Effector memory CD8-positive, alpha-beta T cell (primary cell): Measurements from ENCODE around the gene PHACTR3.

Source experiments
- ATAC-seq: fragments of 150-1000 bp; cut with Tn5 transposase; replicated peaks from 2 replicates; pipeline ENCODE4 v1.10.0; 2021; ENCODE audit warnings: mild to moderate bottlenecking, moderate library complexity
- DNase-seq, 3 experiments: peaks; one replicate each; pipeline ENCODE4 v3.0.0; 2021
- H3K27ac Mint-ChIP-seq, 2 donors: one replicate each; pipeline ENCODE4 v1.8.0; 2022; ENCODE audit warnings: mild to moderate bottlenecking in 2 of 2, mixed read lengths in 2 of 2, moderate library complexity in 2 of 2
- H3K27me3 Mint-ChIP-seq, 2 donors: one replicate each; pipeline ENCODE4 v1.8.0; 2022; ENCODE audit warnings: mixed read lengths in 2 of 2
- H3K36me3 Mint-ChIP-seq: one replicate; pipeline ENCODE4 v1.8.0; 2022; ENCODE audit warnings: mild to moderate bottlenecking, moderate library complexity, mixed read lengths; ENCODE audit not compliant: insufficient read depth
- H3K4me1 Mint-ChIP-seq, 2 donors: one replicate each; pipeline ENCODE4 v1.8.0; 2022; ENCODE audit warnings: low read depth in 2 of 2, mixed read lengths in 2 of 2
- H3K4me3 Mint-ChIP-seq, 2 donors: one replicate each; pipeline ENCODE4 v1.8.0; 2022; ENCODE audit warnings: mild to moderate bottlenecking in 2 of 2, mixed read lengths in 2 of 2, moderate library complexity in 2 of 2
- H3K9me3 Mint-ChIP-seq, 2 donors: one replicate each; pipeline ENCODE4 v1.8.0; 2022; ENCODE audit warnings: mixed read lengths in 2 of 2

The PHACTR3 gene

DNA sequence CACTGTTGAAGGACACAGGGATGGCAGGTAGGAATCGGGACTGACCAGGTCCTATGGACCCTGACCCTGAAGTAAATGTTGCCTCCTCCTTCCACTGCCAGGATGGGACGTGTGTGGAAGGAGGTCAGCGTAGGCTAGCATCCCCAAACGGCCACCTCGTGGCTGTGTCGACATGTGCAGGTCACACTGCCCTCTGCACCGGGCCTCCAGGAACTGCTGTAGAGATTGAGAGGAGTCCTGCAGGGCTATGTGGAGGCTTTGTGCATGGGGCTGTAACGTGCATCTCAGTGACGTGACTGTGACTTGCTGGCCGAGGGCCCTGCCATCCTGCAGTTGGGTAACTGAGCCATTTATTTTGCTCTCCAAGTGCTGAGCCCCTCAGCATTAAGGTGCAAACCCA, 149.5 kb downstream of the PHACTR3 start:
- Mint-ChIP-seq H3K4me1 (peaks cover 0 to 4% of the 10 kb centered on the region in 2 donors), H3K27me3 (peaks cover 23 to 74% of the 10 kb centered on the region in 2 donors), H3K9me3 (no peaks in the 10 kb centered on the region), H3K4me3 (no peak overlapping the region), H3K27ac (no peak overlapping the region), H3K36me3 (no peaks in the 10 kb centered on the region)
- no peak for ATAC-seq
- DNase-seq: no peak

GRCh38 chr20:59754551-59754950, 150.2 kb downstream of the PHACTR3 start:
- peaks cover 0 to 4% of the 10 kb centered on the region in 2 donors for H3K4me1 Mint-ChIP-seq
- no peaks in the 10 kb centered on the region for H3K36me3 Mint-ChIP-seq
- peaks cover 25 to 76% of the 10 kb centered on the region in 2 donors for H3K27me3 Mint-ChIP-seq
- H3K9me3 Mint-ChIP-seq: no peaks in the 10 kb centered on the region
- H3K27ac Mint-ChIP-seq: no peak overlapping the region
- DNase-seq: no peak
- ATAC-seq: no peak
- no peak overlapping the region for H3K4me3 Mint-ChIP-seq

- no peak overlapping the region for H3K4me3 Mint-ChIP-seq
- H3K4me1 Mint-ChIP-seq: peaks cover 0 to 4% of the 10 kb centered on the region in 2 donors
- H3K36me3 Mint-ChIP-seq: peaks cover 3% of the 10 kb centered on the region
- no peaks in the 10 kb centered on the region for H3K9me3 Mint-ChIP-seq
- peaks cover 36 to 76% of the 10 kb centered on the region in 2 donors for H3K27me3 Mint-ChIP-seq
- DNase-seq (no peak), ATAC-seq (no peak)
- H3K27ac Mint-ChIP-seq: no peak overlapping the region
Observed at GRCh38 chr20:59756241-59756640, 151.9 kb downstream of the PHACTR3 start.

GRCh38 chr20:59764037-59764436, 159.7 kb downstream of the PHACTR3 start:
- peaks cover 13 to 29% of the 10 kb centered on the region in 2 donors for H3K27me3 Mint-ChIP-seq
- H3K36me3 Mint-ChIP-seq: peaks cover 3% of the 10 kb centered on the region
- H3K4me1 Mint-ChIP-seq: no peaks in the 10 kb centered on the region
- no peak overlapping the region for H3K27ac Mint-ChIP-seq
- H3K4me3 Mint-ChIP-seq: no peak overlapping the region
- H3K9me3 Mint-ChIP-seq: peaks cover 9 to 23% of the 10 kb centered on the region in 2 donors
- DNase-seq: no peak
- ATAC-seq: no peak

DNA sequence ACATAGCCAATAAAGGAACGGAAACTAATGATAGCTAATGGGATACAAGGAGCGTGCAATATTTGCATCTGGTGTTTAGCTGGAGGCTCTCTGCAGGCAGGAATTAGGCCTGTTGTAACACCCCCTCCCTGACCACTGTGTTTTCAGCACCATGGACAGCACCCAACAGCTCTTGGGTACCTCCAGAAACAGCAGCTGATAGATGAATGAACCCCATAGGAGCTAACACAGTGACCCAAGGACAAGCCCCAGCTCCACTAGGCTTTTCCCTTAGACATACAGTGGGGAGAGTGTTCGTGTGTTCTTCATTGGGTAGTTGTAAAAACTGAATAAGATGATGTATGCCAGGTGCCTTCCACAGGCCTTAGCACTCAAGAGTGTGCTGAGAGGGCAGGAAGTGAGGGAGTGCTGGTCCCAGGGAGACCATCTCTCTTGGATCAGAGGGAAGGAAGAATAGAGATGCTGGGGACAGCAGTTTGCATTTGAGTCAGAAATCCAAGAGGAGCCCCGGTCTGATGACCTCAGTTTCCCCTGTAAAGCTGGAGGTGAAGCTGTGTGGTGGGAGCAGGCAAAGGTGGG, 161.3 kb downstream of the PHACTR3 start:
- Mint-ChIP-seq H3K27me3 (peaks cover under 1 to 13% of the 10 kb centered on the region in 2 donors), H3K4me3 (no peak overlapping the region), H3K36me3 (no peaks in the 10 kb centered on the region), H3K27ac (no peak overlapping the region), H3K4me1 (no peaks in the 10 kb centered on the region), H3K9me3 (peaks cover 9 to 23% of the 10 kb centered on the region in 2 donors)
- ATAC-seq (no peak), DNase-seq (no peak)

GRCh38 chr20:59767656-59768055, 163.3 kb downstream of the PHACTR3 start:
- no peak overlapping the region for H3K4me3 Mint-ChIP-seq
- H3K27ac Mint-ChIP-seq: no peak overlapping the region
- ATAC-seq: no peak
- no peak for DNase-seq
- no peaks in the 10 kb centered on the region for H3K4me1 Mint-ChIP-seq
- peaks cover 9 to 23% of the 10 kb centered on the region in 2 donors for H3K9me3 Mint-ChIP-seq
- peaks cover 7 to 16% of the 10 kb centered on the region in 2 donors for H3K27me3 Mint-ChIP-seq
- H3K36me3 Mint-ChIP-seq: no peaks in the 10 kb centered on the region

DNA sequence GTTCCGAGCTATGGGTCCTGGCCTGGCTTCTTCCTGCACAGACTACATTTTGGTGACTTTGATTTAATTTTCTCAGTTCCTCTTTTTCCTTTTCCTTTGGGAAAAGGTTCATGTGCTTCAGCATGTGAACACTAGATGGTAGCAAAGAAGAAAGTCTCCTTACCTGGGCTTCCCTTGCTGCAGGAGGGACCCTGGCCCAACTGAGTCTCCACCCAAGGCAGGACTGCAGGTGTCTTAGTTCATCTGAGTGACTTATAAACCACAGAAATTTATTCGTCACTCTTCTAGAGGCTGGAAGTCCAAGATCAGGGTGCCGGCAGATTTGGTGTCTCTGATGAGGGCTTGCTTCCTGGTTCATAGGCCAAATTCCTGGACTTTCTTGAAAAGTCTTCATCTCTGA, 165.9 kb downstream of the PHACTR3 start:
- Mint-ChIP-seq H3K36me3 (no peaks in the 10 kb centered on the region), H3K4me3 (no peak overlapping the region), H3K27me3 (peaks cover 16 to 29% of the 10 kb centered on the region in 2 donors), H3K9me3 (peaks cover 4 to 22% of the 10 kb centered on the region in 2 donors), H3K4me1 (no peaks in the 10 kb centered on the region), H3K27ac (no peak overlapping the region)
- no peak for DNase-seq
- no peak for ATAC-seq

DNA sequence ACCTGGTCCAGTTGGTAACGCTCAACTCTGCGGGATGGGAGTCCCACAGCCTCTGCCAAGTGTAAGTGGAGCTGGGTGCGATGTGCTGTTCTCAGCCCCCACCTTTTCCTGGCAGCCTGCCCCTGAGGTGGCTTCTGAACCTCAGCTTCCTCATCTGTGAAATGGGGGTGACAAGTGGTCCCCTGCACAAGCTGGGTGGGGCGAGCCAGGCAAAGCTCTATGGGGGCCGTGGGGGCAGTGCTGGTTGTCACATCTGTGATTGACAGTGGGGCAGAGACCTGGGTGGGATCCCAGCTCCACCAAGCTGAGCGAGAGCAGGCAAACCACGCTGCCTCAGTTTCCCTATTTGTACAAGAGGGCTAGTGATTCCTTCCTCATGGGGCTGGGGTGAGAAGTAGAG, 166.5 kb downstream of the PHACTR3 start:
- no peak overlapping the region for H3K4me3 Mint-ChIP-seq
- ATAC-seq: no peak
- H3K4me1 Mint-ChIP-seq: no peaks in the 10 kb centered on the region

DNA sequence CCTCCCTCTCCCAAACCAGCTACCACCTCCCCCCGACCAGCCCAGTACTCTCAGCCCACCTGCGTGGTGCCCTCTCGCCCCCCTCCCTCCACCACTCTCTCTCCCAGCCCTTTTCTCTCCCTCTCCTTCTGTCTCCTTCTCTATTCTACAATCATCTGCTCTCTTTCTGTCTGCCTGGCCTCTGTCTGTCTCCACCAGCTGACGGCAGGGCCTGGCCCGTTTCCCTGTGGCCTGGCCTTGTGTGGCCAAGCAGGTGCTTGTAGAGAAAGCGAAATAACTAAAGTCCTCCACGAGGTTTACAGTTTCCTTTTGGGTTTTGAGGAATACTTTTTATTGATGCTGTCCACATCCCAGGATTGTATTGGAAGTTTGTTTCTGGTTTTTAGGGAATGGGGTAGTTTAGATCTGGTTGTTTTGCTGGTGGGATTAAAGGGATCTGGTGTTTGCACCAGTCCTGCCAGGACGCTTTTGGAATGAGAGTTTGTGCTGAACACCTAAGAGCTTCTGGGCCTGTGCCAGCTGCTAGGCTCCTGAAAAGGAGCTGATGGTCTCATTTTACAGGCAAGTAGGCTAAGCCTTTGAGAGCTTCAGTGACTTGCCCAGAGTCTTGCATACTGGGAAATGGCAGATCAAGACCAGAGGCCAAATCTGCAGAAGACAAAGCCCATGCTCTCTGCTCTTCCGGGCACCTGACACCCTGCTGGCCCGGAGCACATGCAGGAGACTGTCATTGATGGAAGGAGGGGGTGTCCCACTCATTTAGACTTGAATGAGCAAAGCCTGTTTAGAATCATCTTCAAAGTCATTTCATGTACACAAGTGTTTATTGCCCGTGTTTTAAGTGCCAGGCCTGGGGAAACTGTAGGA, 167.4 kb downstream of the PHACTR3 start:
- H3K9me3 Mint-ChIP-seq: peaks cover 0 to 12% of the 10 kb centered on the region in 2 donors
- H3K27ac Mint-ChIP-seq: no peak overlapping the region

More for the DNA sequence above, 166.5 kb downstream of the PHACTR3 start:
- no peak overlapping the region for H3K27ac Mint-ChIP-seq
- no peaks in the 10 kb centered on the region for H3K36me3 Mint-ChIP-seq
- peaks cover 16 to 28% of the 10 kb centered on the region in 2 donors for H3K27me3 Mint-ChIP-seq
- no peak for DNase-seq
- H3K9me3 Mint-ChIP-seq: peaks cover 1 to 17% of the 10 kb centered on the region in 2 donors

GRCh38 chr20:59772373-59772705, 168.0 kb downstream of the PHACTR3 start:
- no peak for DNase-seq
- Mint-ChIP-seq H3K4me3 (no peak overlapping the region), H3K4me1 (no peaks in the 10 kb centered on the region), H3K9me3 (peaks cover 0 to 7% of the 10 kb centered on the region in 2 donors), H3K27ac (no peak overlapping the region), H3K36me3 (no peaks in the 10 kb centered on the region), H3K27me3 (peaks cover 16 to 29% of the 10 kb centered on the region in 2 donors)
- no peak for ATAC-seq

More for the DNA sequence above, 167.4 kb downstream of the PHACTR3 start:
- no peak for DNase-seq
- no peak overlapping the region for H3K4me3 Mint-ChIP-seq
- no peaks in the 10 kb centered on the region for H3K36me3 Mint-ChIP-seq
- H3K4me1 Mint-ChIP-seq: no peaks in the 10 kb centered on the region
- H3K27me3 Mint-ChIP-seq: peaks cover 16 to 23% of the 10 kb centered on the region in 2 donors
- ATAC-seq: no peak

DNA sequence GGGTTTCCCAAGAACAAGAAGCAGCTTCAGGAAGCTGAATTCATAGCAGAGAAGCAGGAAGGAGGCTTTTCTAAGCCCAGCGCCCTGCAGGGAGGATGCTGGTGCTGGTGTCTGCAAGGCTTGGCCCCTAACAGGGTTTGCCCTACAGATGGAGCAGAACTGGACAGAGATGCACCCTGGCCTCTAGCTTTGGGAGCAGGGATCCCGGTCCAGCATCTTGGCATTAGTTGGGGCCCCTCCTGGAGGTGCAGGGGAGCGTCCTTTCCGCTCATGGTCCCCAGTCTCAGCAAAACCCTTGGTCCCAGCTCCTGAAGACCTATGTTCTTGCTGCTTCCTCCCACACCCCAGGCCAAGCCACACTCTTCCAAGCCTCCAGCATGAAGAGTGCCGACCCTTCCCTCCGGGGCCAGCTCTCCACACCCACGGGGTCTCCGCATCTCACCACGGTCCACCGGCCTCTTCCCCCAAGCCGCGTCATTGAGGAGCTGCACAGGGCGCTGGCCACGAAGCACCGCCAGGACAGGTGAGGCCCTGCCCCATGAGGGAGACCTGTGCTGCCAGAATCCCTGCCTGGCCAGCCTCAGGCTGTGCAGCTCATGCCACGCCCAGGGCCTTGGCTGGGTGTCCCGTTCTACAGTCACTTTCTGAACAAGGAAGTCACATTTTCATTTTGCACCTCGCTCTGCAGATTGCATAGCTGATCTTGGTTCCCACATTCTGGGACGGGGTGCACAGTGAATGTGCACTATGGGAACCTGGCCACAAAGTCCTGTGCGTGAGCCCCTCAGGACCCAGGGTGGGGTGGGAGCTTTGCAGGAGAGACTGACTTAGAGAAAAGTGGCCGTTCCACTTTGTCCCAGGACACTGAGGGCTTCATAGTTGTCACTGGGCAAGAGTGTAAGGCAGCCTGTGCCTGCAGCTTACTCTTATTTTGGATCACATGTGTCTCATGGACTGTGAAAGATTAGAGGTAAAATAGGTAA, 168.9 kb downstream of the PHACTR3 start:
- Mint-ChIP-seq H3K27me3 (peaks cover 17 to 38% of the 10 kb centered on the region in 2 donors), H3K4me1 (no peaks in the 10 kb centered on the region), H3K27ac (no peak overlapping the region), H3K4me3 (no peak overlapping the region), H3K36me3 (no peaks in the 10 kb centered on the region), H3K9me3 (no peaks in the 10 kb centered on the region)
- DNase-seq (no peak), ATAC-seq (no peak)

- Mint-ChIP-seq H3K9me3 (no peaks in the 10 kb centered on the region), H3K36me3 (no peaks in the 10 kb centered on the region), H3K4me3 (no peak overlapping the region), H3K27ac (no peak overlapping the region), H3K27me3 (peaks cover 22 to 44% of the 10 kb centered on the region in 2 donors), H3K4me1 (no peaks in the 10 kb centered on the region)
- DNase-seq: no peak
- ATAC-seq: no peak
Observed at GRCh38 chr20:59774204-59774641, 169.9 kb downstream of the PHACTR3 start.
